Activated T-cell treated with anti-CD3 and anti-CD28 coated beads for 4 hours (primary cell): ENCODE results near the gene ZNF865.

Source experiments
- DNase-seq: peaks from one replicate; pipeline ENCODE4 v3.0.0-alpha.2; 2020

Gene ZNF865

GRCh38 chr19:55588738-55589137 is 16.7 kb upstream of the ZNF865 start:
- DNase-seq, result no peak

GRCh38 chr19:55590109-55590508 is 15.3 kb upstream of the ZNF865 start:
- DNase-seq, result no peak

- no peak for DNase-seq
These were observed 14.8 kb upstream of the ZNF865 start for GRCh38 chr19:55590617-55591016.

GRCh38 chr19:55591555-55591954 is 13.9 kb upstream of the ZNF865 start:
- DNase-seq, result no peak

- no peak for DNase-seq
These were observed 12.9 kb upstream of the ZNF865 start for GRCh38 chr19:55592391-55593090.

GRCh38 chr19:55593096-55593772 is 12.2 kb upstream of the ZNF865 start:
- no peak for DNase-seq

GRCh38 chr19:55594996-55595545 is 10.4 kb upstream of the ZNF865 start:
- DNase-seq, result no peak

GRCh38 chr19:55596304-55596703 is 9.1 kb upstream of the ZNF865 start:
- no peak for DNase-seq

- no peak for DNase-seq
These were observed 7.9 kb upstream of the ZNF865 start for GRCh38 chr19:55597501-55597921.

GRCh38 chr19:55598034-55598433 is 7.4 kb upstream of the ZNF865 start:
- DNase-seq, result no peak

GRCh38 chr19:55598719-55599467 is 6.6 kb upstream of the ZNF865 start:
- DNase-seq, result peak; percentile 92

GRCh38 chr19:55599468-55599841 is 6.0 kb upstream of the ZNF865 start, which contains the start of gene FIZ1:
FIZ1 (minus strand) TSS chr19:55599517; CDS start chr19:55597865, 1,652 bp downstream.
- DNase-seq, result peak; percentile 94

- DNase-seq, result peak; percentile 70
These were observed 5.4 kb upstream of the ZNF865 start, which contains the start of gene ZNF524 for GRCh38 chr19:55599842-55600661. ZNF524 (plus strand) TSS chr19:55600288; CDS start chr19:55602113, 1,825 bp downstream.

- no peak for DNase-seq
These were observed 4.8 kb upstream of the ZNF865 start for GRCh38 chr19:55600662-55601028.

GRCh38 chr19:55601084-55601483 is 4.4 kb upstream of the ZNF865 start:
- no peak for DNase-seq

- no peak for DNase-seq
These were observed 3.1 kb upstream of the ZNF865 start for GRCh38 chr19:55602104-55603001.

- no peak for DNase-seq
These were observed 2.3 kb upstream of the ZNF865 start for GRCh38 chr19:55603115-55603514.

GRCh38 chr19:55603581-55604292 is 1.7 kb upstream of the ZNF865 start:
- DNase-seq, result no peak

GRCh38 chr19:55605207-55605636 is 225 bp upstream of the ZNF865 start:
- DNase-seq, result peak; percentile 98

- DNase-seq, result no peak
These were observed 982 bp downstream of the ZNF865 start for GRCh38 chr19:55606471-55606787.

GRCh38 chr19:55606817-55607216 is 1.4 kb downstream of the ZNF865 start:
- DNase-seq, result no peak
